GM12872 (cell line): ENCODE results near the gene FIG4.

Source experiments
- CTCF ChIP-seq: IDR thresholded peaks from 3 replicates; pipeline ENCODE4 v1.5.1; 2011; ENCODE audit warnings: low read depth, mild to moderate bottlenecking, low read length, moderate library complexity; ENCODE audit not compliant: insufficient read depth

The FIG4 gene

GRCh38 chr6:109743739-109744138, 52.6 kb downstream of the FIG4 start:
- no peak for TF ChIP-seq CTCF

- TF ChIP-seq CTCF: no peak
These were observed 56.1 kb downstream of the FIG4 start for GRCh38 chr6:109747221-109747620.

GRCh38 chr6:109759098-109759955, 68.2 kb downstream of the FIG4 start:
- TF ChIP-seq CTCF: no peak

- no peak for TF ChIP-seq CTCF
These were observed 69.1 kb downstream of the FIG4 start for GRCh38 chr6:109760208-109760607.

GRCh38 chr6:109762166-109762565, 71.1 kb downstream of the FIG4 start:
- TF ChIP-seq CTCF: no peak

GRCh38 chr6:109762769-109763441, 71.8 kb downstream of the FIG4 start:
- no peak for TF ChIP-seq CTCF

GRCh38 chr6:109766167-109766566, 75.1 kb downstream of the FIG4 start:
- no peak for TF ChIP-seq CTCF
